ENCODE measurements around the gene EPHA10.
"Not testable (repeated sequence)": the region's sequence is repeated elsewhere in the genome, so short reads cannot be mapped to it uniquely, and the experiment has no call there.

Gene EPHA10

GRCh38 chr1:37764888-37765441, at the start of gene EPHA10:
TSS of gene EPHA10 (minus strand) at chr1:37765120. CDS start at chr1:37765066, 54 bp downstream.
- no peak for FAIRE-seq

- FAIRE-seq = no peak
Measured at GRCh38 chr1:37814252-37814651, 49.3 kb upstream of the EPHA10 start.

DNA sequence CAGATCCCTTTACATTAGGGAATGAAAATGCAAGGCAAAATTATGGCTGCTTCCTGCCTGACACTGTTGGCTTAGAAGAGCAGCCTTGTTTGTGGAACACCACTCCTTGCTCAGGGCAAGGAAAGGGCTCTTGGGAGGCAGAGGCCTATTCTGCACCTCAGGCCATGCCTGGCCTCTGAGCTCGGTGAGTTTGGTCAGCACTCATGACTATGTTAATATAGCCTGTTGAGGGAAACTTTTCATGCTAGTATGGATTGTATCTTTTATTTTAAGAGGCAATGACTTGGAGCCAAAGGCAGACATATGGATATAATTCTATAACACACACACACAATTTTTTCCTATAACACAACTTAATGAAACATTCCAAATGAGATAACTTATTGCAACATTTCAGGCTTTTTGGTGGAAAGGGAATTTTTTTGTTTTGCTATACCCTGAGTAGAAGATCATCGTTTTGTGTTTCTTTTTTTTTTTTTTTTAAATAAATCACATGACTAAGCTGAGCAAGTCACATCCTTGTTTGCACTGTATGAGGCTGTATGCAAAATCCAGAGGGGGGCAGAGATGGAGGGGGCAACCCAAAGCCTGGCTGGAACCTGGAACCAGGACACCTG, 48.7 kb upstream of the EPHA10 start:
- FAIRE-seq = no peak

DNA sequence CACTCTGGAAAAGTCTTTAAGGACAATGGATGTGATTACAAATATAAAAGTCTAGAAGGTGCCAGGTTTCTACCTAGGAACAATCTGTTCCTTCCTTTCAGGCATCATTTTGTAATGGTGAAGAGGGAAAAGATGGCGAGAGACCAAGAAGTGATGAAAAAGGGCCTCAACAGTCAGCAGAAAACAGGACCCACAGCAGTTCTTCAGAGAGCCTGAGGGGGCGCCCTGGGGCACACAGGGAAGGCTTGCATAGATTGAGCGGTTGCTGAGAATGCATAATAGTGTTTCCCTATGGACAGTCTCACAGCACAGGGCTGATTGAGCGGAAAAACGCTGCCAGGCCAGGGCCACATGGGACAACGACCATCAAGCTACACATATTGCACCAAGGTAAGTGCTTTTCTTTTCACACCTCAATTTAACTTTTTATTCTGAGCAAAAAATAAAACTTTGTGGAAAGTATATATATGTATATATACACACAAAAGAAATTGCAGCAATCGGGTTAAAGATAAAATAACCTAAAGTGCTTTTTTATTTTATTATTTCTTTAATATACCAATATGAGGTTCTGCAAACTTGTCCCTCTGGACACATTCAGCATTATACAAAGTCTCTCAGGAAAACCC, 46.2 kb upstream of the EPHA10 start:
- FAIRE-seq = peak; percentile 91

DNA sequence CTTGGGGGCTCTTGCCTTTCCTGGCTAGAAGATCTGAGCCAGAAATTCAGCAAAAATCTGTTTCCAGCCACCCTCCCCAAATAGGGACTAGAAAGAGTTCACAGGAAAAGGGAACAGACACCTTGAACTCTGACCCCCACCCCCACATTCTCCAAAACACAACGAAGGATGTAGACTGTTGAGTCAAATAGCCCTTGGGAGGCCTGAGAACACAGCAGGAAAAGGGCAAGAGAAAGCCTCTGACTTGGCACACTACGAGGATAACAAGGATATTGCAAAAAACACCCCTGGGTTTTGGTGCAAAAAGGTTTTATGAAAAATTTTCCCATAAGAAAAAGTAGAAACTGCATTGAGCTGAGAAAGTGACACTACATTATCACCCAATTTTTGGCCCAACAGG, 45.0 kb upstream of the EPHA10 start:
- FAIRE-seq = no peak

DNA sequence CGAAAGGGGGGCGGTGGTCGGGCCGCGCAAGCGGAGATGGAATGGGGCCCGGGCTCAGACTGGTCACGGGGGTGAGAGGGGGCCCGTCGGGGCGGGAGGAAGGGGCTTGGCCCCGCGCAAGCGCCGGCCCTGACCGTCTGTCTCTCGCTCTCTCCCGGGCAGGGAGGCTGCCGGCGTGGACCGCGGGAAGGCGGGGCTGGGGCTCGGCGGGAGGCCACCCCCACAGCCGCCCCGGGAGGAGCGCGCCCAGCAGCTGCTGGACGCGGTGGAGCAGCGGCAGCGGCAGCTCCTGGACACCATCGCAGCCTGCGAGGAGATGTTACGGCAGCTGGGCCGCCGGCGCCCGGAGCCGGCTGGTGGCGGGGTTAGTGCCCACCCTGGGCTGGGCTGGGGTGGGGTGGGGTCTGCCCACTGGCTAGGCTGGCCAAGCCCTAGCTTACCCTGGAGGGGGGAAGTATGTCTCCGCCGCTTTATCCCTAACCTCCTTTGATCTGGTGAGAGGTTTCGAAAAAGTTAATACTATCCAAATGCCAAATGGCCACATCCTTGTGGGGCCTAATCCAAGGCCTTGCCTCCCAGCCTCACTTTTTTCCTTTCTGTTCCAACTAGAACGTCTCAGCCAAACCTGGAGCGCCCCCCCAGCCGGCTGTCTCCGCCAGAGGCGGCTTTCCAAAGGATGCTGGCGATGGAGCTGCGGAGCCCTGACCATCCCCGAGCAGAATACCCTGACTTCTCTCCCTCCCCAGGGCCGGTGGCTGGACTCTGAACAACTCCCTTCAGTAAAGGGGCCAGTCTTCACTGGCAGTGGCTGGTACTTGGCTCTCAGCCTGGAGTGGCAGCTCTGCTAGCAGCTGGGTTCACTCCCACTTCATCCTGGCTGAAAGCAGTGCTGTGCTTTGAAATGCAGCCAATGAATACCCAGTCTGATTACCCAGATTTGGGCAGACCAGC, 43.7 kb upstream of the EPHA10 start:
- no peak for FAIRE-seq

- no peak for FAIRE-seq
Measured at GRCh38 chr1:37807555-37808368, 42.8 kb upstream of the EPHA10 start, which contains the start of the genes C1orf122 and YRDC. TSS of gene C1orf122 (plus strand) at chr1:37807790. CDS start at chr1:37808405, 615 bp downstream. TSS of gene YRDC (minus strand) at chr1:37808208. CDS start at chr1:37808180, 28 bp downstream.

DNA sequence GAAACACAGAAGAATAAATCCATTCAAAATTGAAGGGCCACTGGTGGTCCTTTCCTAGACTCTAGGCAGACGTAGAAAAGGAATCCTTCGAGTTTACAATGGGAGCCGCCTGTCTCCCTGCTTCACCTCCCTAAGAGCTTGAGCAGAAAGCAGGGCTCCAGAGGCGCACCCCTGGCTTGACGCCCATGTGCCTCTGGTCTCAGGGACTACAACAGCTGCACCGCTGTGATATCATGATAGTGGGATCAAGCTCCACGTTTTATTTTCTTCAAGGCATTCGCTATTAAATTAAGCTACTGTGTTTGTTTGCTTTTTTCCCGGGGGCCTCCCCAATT, 42.3 kb upstream of the EPHA10 start:
- FAIRE-seq = no peak

DNA sequence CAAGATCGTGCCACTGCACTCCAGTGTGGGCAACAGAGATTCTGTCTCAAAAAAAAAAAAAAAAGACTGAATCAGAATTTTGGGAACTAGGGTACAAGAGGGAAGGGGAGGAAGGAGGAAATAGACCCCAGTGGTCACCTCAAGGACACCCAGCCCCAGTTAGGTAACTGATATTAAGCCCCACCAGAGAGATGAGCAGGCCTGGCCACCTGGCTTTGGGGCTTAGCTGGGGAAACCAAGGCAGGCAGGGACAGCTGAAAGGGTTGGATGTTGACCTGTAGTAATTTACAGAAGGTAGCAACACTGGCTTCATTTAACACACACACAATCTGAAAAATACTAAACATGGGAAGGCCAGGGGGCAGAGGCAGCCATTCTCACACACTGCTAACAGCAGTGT, 37.5 kb upstream of the EPHA10 start:
- FAIRE-seq = no peak

- FAIRE-seq = no peak
Measured at GRCh38 chr1:37797750-37798345, 32.9 kb upstream of the EPHA10 start.

GRCh38 chr1:37795340-37796125, 30.6 kb upstream of the EPHA10 start:
- FAIRE-seq = no peak

GRCh38 chr1:37794372-37795339, 29.7 kb upstream of the EPHA10 start:
- no peak for FAIRE-seq

- FAIRE-seq = no peak
Measured at GRCh38 chr1:37793773-37794371, 29.0 kb upstream of the EPHA10 start, which contains the start of gene MANEAL. TSS of gene MANEAL (plus strand) at chr1:37793847. CDS start at chr1:37794183, 336 bp downstream.

GRCh38 chr1:37792943-37793686, 28.2 kb upstream of the EPHA10 start:
- FAIRE-seq = no peak

DNA sequence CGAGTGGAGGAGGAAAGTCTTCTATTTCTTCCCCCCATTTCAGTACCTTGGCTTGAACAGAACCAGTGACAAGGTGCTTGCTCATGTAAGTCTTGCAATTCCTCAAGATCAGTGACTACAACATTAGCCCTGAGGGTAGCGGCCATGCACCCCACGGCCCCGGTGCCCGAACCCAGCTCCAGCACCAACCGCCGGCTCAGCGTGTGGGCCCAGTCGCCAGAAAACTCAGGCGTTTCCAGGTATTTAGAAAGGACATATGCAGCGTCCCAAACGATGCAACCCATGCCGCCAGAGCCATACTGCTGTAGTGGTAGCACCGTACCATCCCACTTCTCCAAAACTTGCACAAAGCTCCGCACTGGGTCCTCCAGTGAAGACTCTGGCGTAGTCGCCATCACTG, 17.6 kb upstream of the EPHA10 start:
- FAIRE-seq = no peak

GRCh38 chr1:37778654-37779053, 13.7 kb upstream of the EPHA10 start:
- FAIRE-seq = no peak

GRCh38 chr1:37776946-37777516, 12.1 kb upstream of the EPHA10 start:
- FAIRE-seq = no peak

DNA sequence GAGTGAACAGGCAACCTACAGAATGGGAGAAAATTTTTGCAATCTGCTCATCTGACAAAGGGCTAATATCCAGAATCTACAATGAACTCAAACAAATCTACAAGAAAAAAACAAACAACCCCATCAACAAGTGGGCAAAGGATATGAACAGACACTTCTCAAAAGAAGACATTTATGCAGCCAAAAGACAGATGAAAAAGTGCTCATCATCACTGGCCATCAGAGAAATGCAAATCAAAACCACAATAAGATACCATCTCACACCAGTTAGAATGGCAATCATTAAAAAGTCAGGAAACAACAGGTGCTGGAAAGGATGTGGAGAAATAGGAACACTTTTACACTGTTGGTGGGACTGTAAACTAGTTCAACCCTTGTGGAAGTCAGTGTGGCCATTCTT, 6.5 kb upstream of the EPHA10 start:
- FAIRE-seq = not testable (repeated sequence)
